Uterus (tissue), 2 donors: ENCODE measurements around the gene AAGAB.

Source experiments
- POLR2A ChIP-seq, 2 donors: fragments of 450-650 bp; IDR thresholded peaks; one replicate each; pipeline ENCODE4 v1.6.1; 2016; ENCODE audit warnings: antibody characterized with exemption in 2 of 2, mild to moderate bottlenecking in 1 of 2, moderate library complexity in 1 of 2
- TF ChIP-seq, protein P1 (sequence below), 4 experiments: fragments of 200-600 bp in 2 of 4; fragments of 450-650 bp in 2 of 4; sonication (generic) in 2 of 4; IDR thresholded peaks; one replicate each; pipeline ENCODE4 v1.5.1; 2016 to 2019; ENCODE audit warnings: antibody characterized with exemption in 4 of 4, mild to moderate bottlenecking in 2 of 4, moderate library complexity in 1 of 4

DNA sequence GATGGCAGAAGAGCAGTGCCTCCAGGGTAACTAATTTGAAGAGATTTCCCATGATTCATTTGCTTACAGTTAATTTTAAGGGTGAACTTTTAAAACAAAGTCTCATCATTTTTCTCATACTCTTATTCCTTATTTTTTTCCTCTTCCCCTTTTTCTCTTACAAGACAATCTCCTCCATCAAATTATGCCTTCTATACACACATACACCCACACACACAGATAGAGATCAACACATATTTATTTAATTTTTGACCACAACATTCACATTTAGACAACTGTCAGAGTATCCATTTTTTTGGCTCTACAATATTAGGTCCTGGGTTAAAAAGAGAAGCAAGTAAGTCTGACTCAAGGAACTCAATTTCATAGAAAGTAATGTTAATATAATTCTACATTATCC, 37.6 kb downstream of the AAGAB start:
- TF ChIP-seq, protein P1, sequence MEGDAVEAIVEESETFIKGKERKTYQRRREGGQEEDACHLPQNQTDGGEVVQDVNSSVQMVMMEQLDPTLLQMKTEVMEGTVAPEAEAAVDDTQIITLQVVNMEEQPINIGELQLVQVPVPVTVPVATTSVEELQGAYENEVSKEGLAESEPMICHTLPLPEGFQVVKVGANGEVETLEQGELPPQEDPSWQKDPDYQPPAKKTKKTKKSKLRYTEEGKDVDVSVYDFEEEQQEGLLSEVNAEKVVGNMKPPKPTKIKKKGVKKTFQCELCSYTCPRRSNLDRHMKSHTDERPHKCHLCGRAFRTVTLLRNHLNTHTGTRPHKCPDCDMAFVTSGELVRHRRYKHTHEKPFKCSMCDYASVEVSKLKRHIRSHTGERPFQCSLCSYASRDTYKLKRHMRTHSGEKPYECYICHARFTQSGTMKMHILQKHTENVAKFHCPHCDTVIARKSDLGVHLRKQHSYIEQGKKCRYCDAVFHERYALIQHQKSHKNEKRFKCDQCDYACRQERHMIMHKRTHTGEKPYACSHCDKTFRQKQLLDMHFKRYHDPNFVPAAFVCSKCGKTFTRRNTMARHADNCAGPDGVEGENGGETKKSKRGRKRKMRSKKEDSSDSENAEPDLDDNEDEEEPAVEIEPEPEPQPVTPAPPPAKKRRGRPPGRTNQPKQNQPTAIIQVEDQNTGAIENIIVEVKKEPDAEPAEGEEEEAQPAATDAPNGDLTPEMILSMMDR (IDR thresholded peaks at IDR 0.05), result no peak
- TF ChIP-seq POLR2A (IDR thresholded peaks at IDR 0.05), result no peak
